Activated naive CD4-positive, alpha-beta T cell treated with anti-CD3 and anti-CD28 coated beads, Interleukin-2, amount 50 U/mL, for 16 hours (primary cell): ENCODE data around the gene VWA2.
"Not testable (repeated sequence)": the region's sequence is repeated elsewhere in the genome, so short reads cannot be mapped to it uniquely, and the experiment has no call there.

Experiments used
- DNase-seq: peaks from one replicate; pipeline ENCODE4 v3.0.0-alpha.2; 2020

Gene VWA2

DNA sequence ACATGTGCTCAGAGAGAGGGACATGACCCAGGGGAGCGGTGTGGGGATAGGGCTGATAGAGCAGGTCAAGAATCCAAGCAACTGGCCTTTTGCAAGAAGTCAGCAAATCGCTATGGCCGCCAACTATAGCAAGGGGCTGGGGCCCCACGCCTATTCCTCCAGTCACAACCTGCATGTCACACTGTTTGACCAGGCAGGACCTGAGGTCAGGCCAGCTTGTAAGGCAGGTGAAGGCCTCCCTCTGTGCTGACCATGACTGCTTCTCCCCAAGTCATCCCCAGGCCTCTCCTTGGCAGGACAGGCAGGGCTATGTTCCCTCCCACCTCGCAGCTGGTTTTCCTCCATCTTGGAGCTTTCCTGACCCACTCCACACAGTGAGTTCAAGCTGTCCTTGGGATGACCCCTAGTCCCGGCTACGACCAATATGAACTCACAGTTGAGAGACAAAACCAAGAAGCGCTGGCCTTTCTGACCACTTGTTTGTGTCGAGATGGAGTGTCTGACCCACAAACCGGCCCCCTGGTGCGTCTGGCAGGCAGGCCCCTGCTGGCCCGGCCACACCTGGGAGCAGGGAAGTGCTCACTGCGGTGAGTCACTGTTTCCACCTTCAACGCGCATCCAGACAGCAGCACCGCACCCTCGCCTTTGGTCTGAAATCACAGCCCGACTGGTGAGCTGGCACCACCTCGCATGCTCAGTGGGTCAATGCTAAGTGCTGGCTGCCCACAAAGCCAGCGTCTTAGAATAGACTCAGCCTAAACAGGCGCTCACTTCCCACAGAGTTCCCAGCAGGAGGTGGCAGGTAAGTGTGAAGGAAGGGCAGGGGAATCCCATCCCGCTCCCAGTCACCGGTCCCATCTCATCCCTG, 81.4 kb downstream of the VWA2 start:
- no peak for DNase-seq

GRCh38 chr10:114322344-114322743, 83.3 kb downstream of the VWA2 start:
- no peak for DNase-seq

DNA sequence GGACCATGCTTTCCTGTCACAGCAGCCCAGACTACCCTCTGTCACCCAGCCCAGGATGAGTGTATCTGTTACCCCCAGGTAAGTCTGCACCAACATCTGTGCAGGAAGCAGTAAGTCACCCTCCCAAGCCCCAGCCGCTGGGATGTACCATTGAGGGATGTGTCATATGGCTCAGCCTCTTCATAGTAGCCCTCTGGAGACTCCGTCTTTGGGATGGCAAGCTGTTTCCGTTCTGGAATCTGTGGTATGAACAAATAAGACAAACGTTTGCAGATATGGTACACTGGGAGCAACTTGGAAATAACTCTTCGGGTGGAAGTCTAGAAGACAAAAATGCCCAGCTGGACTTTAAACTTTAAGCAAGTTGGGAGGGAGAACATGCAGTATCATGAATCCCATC, 84.0 kb downstream of the VWA2 start:
- DNase-seq = no peak

GRCh38 chr10:114326795-114327194, 87.7 kb downstream of the VWA2 start:
- no peak for DNase-seq

DNA sequence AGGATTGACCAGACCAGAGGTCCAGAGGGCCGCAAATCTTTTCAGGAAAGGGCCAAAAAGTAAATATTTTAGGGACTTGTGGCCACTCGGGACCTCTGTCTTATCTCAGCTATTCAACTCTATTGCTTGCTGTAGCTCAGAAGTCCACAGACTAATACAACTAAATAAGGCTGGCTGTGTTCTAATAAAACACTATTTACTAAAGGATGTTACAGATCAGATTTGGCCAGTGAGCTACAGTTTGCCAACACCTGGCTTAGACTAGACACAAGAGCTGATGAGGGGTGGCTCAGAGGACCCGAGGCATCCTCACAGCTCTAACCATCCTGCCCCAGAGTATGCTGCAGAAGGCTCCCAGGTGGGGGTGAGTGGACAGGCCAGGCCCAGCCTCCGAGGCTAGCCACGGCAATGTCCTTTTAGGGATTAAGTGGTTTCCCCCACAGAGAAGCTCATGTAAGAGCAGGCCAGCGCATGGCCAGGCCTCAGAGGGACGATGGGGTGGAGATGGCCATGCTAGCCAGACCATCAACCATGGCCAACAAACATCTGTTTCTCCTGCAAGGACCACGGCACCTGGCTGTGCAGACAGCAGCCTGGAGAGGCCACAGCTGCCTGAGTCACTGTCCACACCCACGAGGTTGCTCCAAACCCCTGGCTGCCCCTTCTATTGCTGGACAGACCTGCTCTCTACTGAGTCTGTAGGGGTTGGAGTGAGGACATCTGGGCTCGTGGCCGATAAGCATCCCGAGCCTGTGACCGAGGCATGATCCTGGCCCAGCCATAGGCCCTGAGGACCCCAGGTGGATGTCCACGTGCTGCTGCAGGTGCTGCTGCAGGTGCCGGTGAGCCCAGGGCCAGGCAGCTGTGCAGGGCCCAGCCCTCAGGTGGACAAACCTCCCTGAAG, 88.7 kb downstream of the VWA2 start:
- DNase-seq = no peak

GRCh38 chr10:114328441-114328812, 89.4 kb downstream of the VWA2 start:
- DNase-seq = no peak

- no peak for DNase-seq
These were observed 89.8 kb downstream of the VWA2 start for GRCh38 chr10:114328874-114329273.

- DNase-seq = no peak
These were observed 90.7 kb downstream of the VWA2 start for GRCh38 chr10:114329634-114330365.

- no peak for DNase-seq
These were observed 93.5 kb downstream of the VWA2 start for GRCh38 chr10:114332301-114333192.

- DNase-seq = not testable (repeated sequence)
These were observed 94.4 kb downstream of the VWA2 start for GRCh38 chr10:114333441-114333840.

GRCh38 chr10:114334301-114334700, 95.2 kb downstream of the VWA2 start:
- no peak for DNase-seq

GRCh38 chr10:114335614-114336013, 96.6 kb downstream of the VWA2 start:
- no peak for DNase-seq

DNA sequence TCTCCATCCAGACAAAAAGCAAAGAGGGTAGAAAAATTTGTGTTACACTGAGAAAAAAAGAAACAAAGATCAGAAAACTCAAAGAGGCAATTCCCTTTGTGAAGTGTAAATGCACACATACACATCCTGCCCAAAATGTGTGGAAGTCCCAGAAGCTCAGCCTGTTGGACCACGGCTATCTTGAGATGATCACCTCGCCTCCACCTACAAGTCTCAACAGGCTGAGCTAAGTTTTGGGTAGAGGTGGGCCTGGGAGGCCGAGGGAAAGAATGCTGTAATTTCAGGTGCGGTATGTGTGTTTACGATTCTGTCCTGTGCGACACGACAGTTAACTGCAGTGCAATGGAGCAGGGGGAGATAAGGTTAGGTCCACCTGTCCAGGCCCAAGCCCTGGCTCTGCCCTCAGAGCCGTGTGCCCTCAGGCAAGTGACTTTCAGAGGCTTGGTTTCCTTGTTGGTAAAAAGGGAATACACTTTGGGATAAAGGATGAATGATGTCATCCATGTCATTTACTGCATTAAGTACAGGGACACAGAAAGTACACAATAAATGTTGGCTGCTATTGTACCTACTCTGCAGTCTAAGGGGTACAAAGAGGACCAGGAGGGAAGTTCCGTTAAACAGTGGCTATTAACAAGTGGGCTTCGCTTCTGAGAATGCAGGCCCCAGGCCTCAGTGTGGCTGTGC, 97.9 kb downstream of the VWA2 start:
- DNase-seq = no peak

DNA sequence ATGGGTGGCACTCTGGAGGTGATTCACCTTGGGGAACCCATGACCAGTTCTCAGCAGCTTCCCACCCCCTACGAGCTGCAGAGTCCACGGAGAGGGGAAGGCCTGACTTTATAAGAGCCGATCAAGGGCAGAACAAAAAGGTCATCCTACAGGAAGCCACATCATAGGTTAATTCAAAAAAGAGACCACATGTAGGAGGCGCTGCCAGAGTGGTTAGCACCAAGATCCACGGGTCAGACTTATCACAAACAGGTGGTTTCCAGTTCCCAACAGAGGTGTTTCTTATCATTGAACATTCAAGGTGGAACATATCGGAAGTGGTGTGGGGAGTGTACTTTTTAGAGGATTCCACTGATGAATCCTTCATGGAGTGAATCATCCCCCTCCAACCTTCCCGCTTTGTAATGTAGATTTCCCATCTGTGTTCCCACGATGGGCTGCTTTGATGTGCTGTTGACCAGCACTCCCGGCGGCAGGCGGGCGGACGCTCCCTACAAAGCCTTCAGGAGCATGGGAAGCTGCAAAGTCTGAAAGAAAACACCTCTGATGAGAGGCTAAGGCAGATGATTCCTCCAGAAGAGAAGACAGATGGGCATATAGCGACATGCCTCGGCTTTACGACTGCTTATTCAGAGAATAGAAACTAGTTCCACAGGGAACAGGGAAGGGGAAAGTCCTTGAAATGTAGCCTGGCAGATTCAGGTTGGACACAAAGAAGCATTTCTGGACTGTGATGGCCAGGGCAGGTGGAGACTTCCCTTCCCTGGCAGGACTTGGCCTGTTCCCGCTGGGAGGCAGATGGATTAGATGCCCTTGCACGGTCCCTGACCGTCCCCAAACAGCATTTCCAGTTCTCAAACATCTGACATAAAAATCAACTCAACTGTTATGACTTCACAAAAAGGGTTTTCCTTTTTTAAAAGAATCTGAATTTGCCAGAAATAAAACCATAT, 98.7 kb downstream of the VWA2 start:
- no peak for DNase-seq

GRCh38 chr10:114340816-114341215, 101.8 kb downstream of the VWA2 start:
- DNase-seq = no peak
